ENCODE results near the gene RARA.
A peak's percentile ranks its signal among the peaks of the same experiment; 100 is the strongest.
"Not testable (repeated sequence)": the region's sequence is repeated elsewhere in the genome, so short reads cannot be mapped to it uniquely, and the experiment has no call there.

The RARA gene

DNA sequence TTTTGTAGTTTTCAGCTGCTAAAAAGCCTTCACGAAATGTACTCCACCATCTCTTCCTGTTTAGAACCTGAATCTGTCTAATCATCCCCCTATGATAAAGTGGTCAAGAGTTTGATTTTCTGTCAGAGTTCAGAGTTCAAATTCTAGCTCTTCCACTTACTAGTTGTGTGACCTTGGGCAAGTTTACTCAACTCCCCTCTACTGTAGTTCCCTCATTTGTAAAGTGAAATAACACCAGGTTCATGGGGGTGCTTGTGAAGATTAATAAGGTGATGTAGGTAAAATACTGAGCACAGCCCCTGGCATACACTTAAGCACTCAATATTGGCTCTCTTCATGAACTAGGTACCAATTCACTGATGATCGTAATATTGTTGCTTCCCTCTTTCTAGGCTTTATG is 22.5 kb upstream of the RARA start:
- H3K9ac ChIP-seq (ENCODE audit: low read length), result no peak overlapping the region
- peaks cover 25% of the 10 kb centered on the region for H3K4me1 ChIP-seq (ENCODE audit: control insufficient read depth, insufficient read depth, low read length)
- no peaks in the 10 kb centered on the region for H3K36me3 ChIP-seq (ENCODE audit: control insufficient read depth, insufficient read depth, low read length)
- no peaks in the 10 kb centered on the region for H3K9me3 ChIP-seq (ENCODE audit: control insufficient read depth, low read length)
- no peaks in the 10 kb centered on the region for H3K27me3 ChIP-seq (ENCODE audit: control insufficient read depth, insufficient read depth, low read length)
- H3K4me3 ChIP-seq (ENCODE audit: low read length), result no peak overlapping the region

DNA sequence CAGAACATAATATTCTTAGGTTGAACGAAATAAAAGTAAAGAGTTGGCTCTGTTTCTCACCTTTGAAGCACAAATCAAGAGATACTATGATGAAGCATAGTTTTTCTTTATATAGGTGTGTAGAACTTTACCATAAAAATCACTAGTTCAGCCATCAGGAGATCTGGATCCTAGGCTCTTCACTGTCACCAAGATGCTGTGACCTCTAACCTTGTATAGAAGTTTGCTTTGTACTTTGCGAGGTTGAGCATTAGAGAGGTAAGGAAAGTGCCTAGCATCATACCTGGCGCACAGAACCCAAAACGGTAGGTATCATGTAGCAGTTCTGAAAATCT is 21.9 kb upstream of the RARA start:
- peaks cover 25% of the 10 kb centered on the region for H3K4me1 ChIP-seq (ENCODE audit: control insufficient read depth, insufficient read depth, low read length)
- H3K9me3 ChIP-seq (ENCODE audit: control insufficient read depth, low read length), result no peaks in the 10 kb centered on the region
- H3K36me3 ChIP-seq (ENCODE audit: control insufficient read depth, insufficient read depth, low read length), result no peaks in the 10 kb centered on the region
- no peaks in the 10 kb centered on the region for H3K27me3 ChIP-seq (ENCODE audit: control insufficient read depth, insufficient read depth, low read length)
- H3K9ac ChIP-seq (ENCODE audit: low read length), result no peak overlapping the region
- H3K4me3 ChIP-seq (ENCODE audit: low read length), result no peak overlapping the region

DNA sequence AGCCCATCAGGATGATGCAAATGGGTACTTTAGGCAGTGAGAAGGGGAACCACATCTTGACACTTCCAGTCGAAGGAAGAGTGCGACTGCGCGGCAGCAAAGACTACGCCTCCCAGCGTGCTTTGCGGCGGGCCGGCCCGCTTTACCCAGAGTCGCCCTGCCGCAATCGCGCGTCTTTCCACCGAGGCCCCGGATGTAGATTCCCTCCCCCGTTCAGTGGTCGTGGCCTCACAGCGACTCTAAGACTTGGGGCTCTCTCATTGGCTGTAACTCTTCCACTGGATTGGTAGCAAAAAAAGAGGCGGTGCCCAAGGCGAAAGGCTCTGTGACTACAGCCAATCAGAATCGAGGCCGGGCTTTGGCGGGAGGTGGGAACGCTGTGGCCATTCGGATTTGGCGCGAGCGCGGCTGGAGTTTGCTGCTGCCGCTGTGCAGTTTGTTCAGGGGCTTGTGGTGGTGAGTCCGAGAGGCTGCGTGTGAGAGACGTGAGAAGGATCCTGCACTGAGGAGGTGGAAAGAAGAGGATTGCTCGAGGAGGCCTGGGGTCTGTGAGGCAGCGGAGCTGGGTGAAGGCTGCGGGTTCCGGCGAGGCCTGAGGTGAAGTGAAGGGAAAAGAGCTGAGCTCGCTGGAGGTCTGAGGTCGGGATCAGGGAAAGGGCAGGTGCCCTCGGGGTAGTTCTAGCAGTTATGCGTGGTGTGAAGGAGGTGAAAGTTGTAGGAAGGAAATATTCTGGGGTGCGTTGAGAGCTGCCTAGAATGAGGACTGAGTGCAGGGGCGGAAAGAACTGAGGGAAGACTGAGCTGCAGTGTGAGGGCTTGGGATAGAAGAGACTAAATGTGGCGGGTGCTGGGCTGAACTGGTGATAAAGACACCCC is 21.2 kb upstream of the RARA start, which contains the start of gene CDC6:
CDC6 (plus strand) TSS at position 386 of the 876 bp plus-strand sequence. CDS start 1,542 bp downstream, outside the sequence.
- H3K4me1 ChIP-seq (ENCODE audit: control insufficient read depth, insufficient read depth, low read length), result peaks cover 25% of the 10 kb centered on the region

DNA sequence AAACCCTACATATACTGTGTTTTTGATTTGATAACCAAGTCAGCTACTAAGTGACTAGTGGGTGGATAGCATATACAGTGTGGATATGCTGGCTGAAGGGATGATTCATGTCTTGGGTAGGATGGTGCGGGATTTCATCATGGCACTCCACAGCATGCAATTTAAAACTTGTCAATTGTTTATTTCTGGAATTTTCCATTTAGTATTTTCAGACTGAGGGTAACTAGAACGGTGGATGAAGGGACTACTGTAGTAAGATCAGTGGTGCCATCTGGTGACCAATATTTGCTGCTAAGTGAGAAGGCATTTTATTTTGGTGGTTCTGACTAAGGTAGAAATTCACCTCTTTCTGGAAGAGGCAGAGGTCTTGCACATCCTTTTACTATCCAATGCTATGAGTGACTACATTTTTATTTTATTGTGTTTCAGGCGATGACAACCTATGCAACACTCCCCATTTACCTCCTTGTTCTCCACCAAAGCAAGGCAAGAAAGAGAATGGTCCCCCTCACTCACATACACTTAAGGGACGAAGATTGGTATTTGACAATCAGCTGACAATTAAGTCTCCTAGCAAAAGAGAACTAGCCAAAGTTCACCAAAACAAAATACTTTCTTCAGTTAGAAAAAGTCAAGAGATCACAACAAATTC is 18.2 kb upstream of the RARA start:
- H3K4me1 ChIP-seq (ENCODE audit: control insufficient read depth, insufficient read depth, low read length), result peaks cover 8% of the 10 kb centered on the region
- H3K9me3 ChIP-seq (ENCODE audit: control insufficient read depth, low read length), result no peaks in the 10 kb centered on the region
- H3K9ac ChIP-seq (ENCODE audit: low read length), result no peak overlapping the region
- H3K27me3 ChIP-seq (ENCODE audit: control insufficient read depth, insufficient read depth, low read length), result no peaks in the 10 kb centered on the region
- no peak overlapping the region for H3K4me3 ChIP-seq (ENCODE audit: low read length)
- H3K36me3 ChIP-seq (ENCODE audit: control insufficient read depth, insufficient read depth, low read length), result no peaks in the 10 kb centered on the region

More for the DNA sequence above, 21.2 kb upstream of the RARA start, which contains the start of gene CDC6:
- H3K27me3 ChIP-seq (ENCODE audit: control insufficient read depth, insufficient read depth, low read length), result no peaks in the 10 kb centered on the region
- peak within 1 kb of the TSS; percentile 62 for H3K4me3 ChIP-seq (ENCODE audit: low read length)
- peak within 1 kb of the TSS; percentile 56 for H3K9ac ChIP-seq (ENCODE audit: low read length)
- H3K9me3 ChIP-seq (ENCODE audit: control insufficient read depth, low read length), result no peaks in the 10 kb centered on the region
- no peaks in the 10 kb centered on the region for H3K36me3 ChIP-seq (ENCODE audit: control insufficient read depth, insufficient read depth, low read length)

DNA sequence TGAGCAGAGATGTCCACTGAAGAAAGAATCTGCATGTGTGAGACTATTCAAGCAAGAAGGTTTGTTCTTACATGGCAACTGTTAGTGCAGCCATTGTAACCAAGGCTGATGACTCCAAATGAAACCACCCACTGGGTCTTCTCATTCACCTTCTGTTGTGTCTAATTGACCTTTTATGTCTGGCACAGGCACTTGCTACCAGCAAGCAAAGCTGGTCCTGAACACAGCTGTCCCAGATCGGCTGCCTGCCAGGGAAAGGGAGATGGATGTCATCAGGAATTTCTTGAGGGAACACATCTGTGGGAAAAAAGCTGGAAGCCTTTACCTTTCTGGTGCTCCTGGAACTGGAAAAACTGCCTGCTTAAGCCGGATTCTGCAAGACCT is 17.7 kb upstream of the RARA start:
- no peaks in the 10 kb centered on the region for H3K27me3 ChIP-seq (ENCODE audit: control insufficient read depth, insufficient read depth, low read length)
- H3K4me1 ChIP-seq (ENCODE audit: control insufficient read depth, insufficient read depth, low read length), result peaks cover 8% of the 10 kb centered on the region
- H3K4me3 ChIP-seq (ENCODE audit: low read length), result no peak overlapping the region
- H3K9ac ChIP-seq (ENCODE audit: low read length), result no peak overlapping the region
- no peaks in the 10 kb centered on the region for H3K36me3 ChIP-seq (ENCODE audit: control insufficient read depth, insufficient read depth, low read length)
- no peaks in the 10 kb centered on the region for H3K9me3 ChIP-seq (ENCODE audit: control insufficient read depth, low read length)

DNA sequence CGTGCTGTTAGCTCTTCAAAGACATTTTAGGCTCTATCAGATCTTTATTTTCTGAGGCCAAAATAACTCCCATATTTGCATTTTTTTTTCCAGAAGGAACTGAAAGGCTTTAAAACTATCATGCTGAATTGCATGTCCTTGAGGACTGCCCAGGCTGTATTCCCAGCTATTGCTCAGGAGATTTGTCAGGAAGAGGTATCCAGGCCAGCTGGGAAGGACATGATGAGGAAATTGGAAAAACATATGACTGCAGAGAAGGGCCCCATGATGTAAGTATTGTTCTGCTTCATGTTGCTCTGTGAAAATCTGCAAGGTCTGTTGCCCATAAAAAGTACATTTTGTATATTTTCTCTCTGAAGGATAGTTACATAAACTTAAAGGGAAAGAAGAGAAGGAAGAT is 15.6 kb upstream of the RARA start:
- H3K9ac ChIP-seq (ENCODE audit: low read length), result no peak overlapping the region
- no peaks in the 10 kb centered on the region for H3K9me3 ChIP-seq (ENCODE audit: control insufficient read depth, low read length)
- H3K4me1 ChIP-seq (ENCODE audit: control insufficient read depth, insufficient read depth, low read length), result no peaks in the 10 kb centered on the region
- H3K4me3 ChIP-seq (ENCODE audit: low read length), result no peak overlapping the region
- no peaks in the 10 kb centered on the region for H3K27me3 ChIP-seq (ENCODE audit: control insufficient read depth, insufficient read depth, low read length)
- no peaks in the 10 kb centered on the region for H3K36me3 ChIP-seq (ENCODE audit: control insufficient read depth, insufficient read depth, low read length)

DNA sequence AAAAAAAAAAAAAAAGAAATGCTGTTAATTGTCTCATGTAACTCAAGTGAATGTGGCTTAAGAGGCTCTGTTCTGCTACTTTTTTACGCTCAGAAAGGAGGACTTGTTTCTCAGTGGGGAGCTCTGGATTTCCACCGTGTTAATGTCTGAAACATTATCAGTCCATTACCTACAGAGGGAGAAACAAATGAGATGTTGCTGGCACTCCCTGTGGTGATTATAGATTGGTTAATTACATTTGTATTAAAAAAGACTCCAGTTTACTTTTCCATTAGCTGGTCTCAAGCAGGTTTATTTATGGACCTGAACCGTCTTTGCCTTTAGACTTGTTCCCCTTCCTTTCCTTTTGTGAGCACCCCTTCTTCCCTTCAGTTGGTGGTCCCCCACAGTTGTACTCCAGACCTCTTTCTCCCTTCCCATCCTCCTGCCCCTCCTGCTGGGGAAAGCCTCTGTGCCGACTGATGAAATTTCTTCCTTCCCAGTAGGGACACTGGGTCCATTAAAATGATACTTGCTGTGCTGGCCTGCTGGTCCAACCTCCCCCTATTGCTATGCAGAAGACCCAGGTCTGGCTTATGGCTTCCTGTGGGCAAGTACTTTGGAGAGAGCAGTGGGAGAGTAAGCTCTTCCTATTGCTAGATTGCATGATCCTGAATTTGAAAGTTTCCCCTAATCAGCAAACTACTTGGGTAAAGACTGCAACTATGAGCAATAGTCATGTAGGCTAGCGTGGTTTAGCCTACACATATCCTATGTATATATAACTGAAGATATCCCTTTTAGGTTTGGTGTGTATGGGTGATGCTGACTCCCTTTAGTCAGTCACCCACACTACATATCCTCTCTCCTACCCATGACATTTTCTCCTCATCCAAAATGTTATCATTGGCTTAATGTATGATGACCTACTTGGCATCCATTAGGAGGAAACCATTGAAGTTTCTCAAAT is 13.2 kb upstream of the RARA start:
- no peaks in the 10 kb centered on the region for H3K27me3 ChIP-seq (ENCODE audit: control insufficient read depth, insufficient read depth, low read length)
- H3K4me3 ChIP-seq (ENCODE audit: low read length), result no peak overlapping the region
- H3K4me1 ChIP-seq (ENCODE audit: control insufficient read depth, insufficient read depth, low read length), result no peaks in the 10 kb centered on the region
- H3K9ac ChIP-seq (ENCODE audit: low read length), result no peak overlapping the region
- no peaks in the 10 kb centered on the region for H3K9me3 ChIP-seq (ENCODE audit: control insufficient read depth, low read length)
- no peaks in the 10 kb centered on the region for H3K36me3 ChIP-seq (ENCODE audit: control insufficient read depth, insufficient read depth, low read length)

DNA sequence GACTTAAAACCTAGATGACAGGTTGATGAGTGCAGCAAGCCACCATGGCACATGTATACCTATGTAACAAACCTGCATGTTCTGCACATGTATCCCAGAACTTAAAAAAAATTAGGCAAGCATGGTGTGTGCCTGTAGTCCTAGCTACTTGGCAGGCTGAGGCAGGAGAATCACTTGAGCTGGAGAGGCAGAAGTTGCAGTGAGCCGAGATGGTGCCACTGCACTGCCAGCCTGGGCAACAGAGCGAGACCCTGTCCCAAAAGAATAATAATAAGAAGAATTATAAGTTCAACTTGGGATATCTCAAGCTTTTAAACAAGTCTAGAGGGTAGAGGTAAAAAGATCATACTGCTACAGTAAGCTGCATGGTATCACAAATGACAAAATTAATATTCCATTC is 11.5 kb upstream of the RARA start:
- Histone ChIP-seq H3K27me3 (ENCODE audit: control insufficient read depth, insufficient read depth, low read length) (no peaks in the 10 kb centered on the region), H3K4me3 (ENCODE audit: low read length) (no peak overlapping the region), H3K9ac (ENCODE audit: low read length) (no peak overlapping the region), H3K4me1 (ENCODE audit: control insufficient read depth, insufficient read depth, low read length) (no peaks in the 10 kb centered on the region), H3K9me3 (ENCODE audit: control insufficient read depth, low read length) (no peaks in the 10 kb centered on the region), H3K36me3 (ENCODE audit: control insufficient read depth, insufficient read depth, low read length) (no peaks in the 10 kb centered on the region)

DNA sequence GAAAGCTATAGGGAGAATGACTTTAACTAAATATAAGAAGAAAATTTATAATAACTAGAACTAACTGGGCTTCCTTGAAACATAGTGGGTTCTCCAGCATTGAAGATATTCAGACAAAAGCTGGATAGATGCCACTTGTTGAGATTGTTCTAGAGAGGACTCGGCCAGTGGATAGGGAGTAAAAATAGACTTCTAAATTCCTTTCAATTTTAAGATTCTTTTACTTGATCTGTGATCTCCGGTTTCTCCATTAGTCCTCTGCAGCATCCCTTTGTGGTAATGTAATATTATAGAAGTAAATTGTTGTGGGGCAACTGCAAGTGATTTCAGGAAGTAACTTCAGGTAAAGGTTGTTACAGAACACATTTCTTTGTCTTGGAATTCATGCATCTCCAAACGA is 10.3 kb upstream of the RARA start:
- H3K36me3 ChIP-seq (ENCODE audit: control insufficient read depth, insufficient read depth, low read length), result no peaks in the 10 kb centered on the region
- H3K9me3 ChIP-seq (ENCODE audit: control insufficient read depth, low read length), result no peaks in the 10 kb centered on the region
- H3K27me3 ChIP-seq (ENCODE audit: control insufficient read depth, insufficient read depth, low read length), result no peaks in the 10 kb centered on the region
- no peak overlapping the region for H3K4me3 ChIP-seq (ENCODE audit: low read length)
- H3K9ac ChIP-seq (ENCODE audit: low read length), result no peak overlapping the region
- peaks cover 4% of the 10 kb centered on the region for H3K4me1 ChIP-seq (ENCODE audit: control insufficient read depth, insufficient read depth, low read length)

DNA sequence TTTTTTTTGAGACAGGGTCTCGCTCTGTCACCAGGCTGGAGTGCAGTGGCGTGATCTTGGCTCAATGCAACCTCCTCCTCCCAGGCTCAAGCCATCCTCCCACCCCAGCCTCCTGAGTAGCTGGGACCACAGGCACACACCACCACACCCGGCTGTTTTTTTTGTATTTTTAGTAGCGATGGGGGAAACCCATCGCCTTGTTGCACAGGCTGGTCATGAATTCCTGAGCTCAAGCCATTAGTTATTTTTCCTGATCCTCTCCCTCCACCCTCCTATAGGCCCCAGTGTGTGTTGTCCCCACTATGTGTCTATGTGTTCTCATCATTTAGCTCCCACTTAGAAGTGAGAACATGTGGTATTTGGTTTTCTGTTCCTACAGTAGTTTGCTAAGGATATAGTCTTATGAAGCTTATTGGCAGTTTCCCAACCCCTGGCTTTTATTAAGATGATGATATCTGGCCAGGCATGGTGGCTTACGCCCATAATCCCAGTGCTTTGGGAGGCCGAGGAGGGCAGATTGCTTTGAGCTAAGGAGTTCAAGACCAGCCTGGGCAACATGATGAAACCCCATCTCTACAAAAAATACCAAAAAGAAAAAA is 9.7 kb upstream of the RARA start:
- not testable (repeated sequence) for H3K27me3 ChIP-seq (ENCODE audit: control insufficient read depth, insufficient read depth, low read length); H3K9ac ChIP-seq (ENCODE audit: low read length); H3K4me1 ChIP-seq (ENCODE audit: control insufficient read depth, insufficient read depth, low read length); H3K9me3 ChIP-seq (ENCODE audit: control insufficient read depth, low read length); H3K36me3 ChIP-seq (ENCODE audit: control insufficient read depth, insufficient read depth, low read length); H3K4me3 ChIP-seq (ENCODE audit: low read length)

DNA sequence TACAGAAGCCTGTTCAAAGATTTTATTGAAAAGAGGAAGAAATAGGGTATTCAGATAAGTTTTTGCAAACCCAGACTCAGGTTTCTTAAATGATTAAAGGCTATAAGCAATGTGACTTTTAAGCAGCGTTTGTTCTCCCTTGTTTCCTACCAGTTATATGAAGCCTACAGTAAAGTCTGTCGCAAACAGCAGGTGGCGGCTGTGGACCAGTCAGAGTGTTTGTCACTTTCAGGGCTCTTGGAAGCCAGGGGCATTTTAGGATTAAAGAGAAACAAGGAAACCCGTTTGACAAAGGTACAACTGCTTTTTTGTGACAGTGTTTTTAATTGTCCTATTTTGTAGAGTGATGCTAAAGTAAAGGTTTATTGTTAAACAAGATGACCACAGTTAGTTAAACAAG is 7.7 kb upstream of the RARA start:
- Histone ChIP-seq H3K27me3 (ENCODE audit: control insufficient read depth, insufficient read depth, low read length) (no peaks in the 10 kb centered on the region), H3K36me3 (ENCODE audit: control insufficient read depth, insufficient read depth, low read length) (no peaks in the 10 kb centered on the region), H3K9ac (ENCODE audit: low read length) (no peak overlapping the region), H3K4me1 (ENCODE audit: control insufficient read depth, insufficient read depth, low read length) (peaks cover 5% of the 10 kb centered on the region), H3K4me3 (ENCODE audit: low read length) (no peak overlapping the region), H3K9me3 (ENCODE audit: control insufficient read depth, low read length) (no peaks in the 10 kb centered on the region)

Measured in mucosa of stomach (tissue), 1 donor.